PFSK-1 (cell line): ENCODE measurements around the gene KDM4C.

Experiments
- POLR2AphosphoS5 ChIP-seq: IDR thresholded peaks from 2 replicates; pipeline ENCODE4 v1.6.1; 2012; ENCODE audit warnings: low read depth, mild to moderate bottlenecking, control low read depth, low read length, moderate library complexity
- REST ChIP-seq, 2 experiments: IDR thresholded peaks; 2 replicates each; pipeline versions ENCODE4 v1.6.1 to v1.8.0; 2011 to 2012; ENCODE audit warnings: low read depth in 2 of 2, low read length in 2 of 2, control low read depth in 1 of 2, inconsistent platforms in 1 of 2, mild to moderate bottlenecking in 1 of 2, moderate library complexity in 1 of 2; ENCODE audit not compliant: insufficient read depth in 1 of 2
- SIN3A ChIP-seq: IDR thresholded peaks from 2 replicates; pipeline ENCODE4 v1.6.1; 2012; ENCODE audit warnings: mild to moderate bottlenecking, low read length, moderate library complexity, borderline replicate concordance; ENCODE audit not compliant: insufficient read depth

- TF ChIP-seq POLR2AphosphoS5 (no peak), REST (IDR thresholded peaks at IDR 0.05; ENCODE audit: insufficient read depth in 1 of 2, low read depth in 2 of 2, low read length in 2 of 2) (no peak), SIN3A (no peak)
Measured at GRCh38 chr9:6959270-6960000, 201.7 kb downstream of the KDM4C start.
